ENCODE data around the gene STEAP4. TPM values are rescaled to one million over a fixed set of nuclear protein-coding genes. Genes with fewer than 3 reads are reported as not detected.
A peak's percentile ranks its signal among the peaks of the same experiment; 100 is the strongest.

The STEAP4 gene
- total and polyA plus RNA-seq, 12 donors, result 5.1 to 64.9 (median 13.2) TPM

GRCh38 chr7:88305044-88305443 is 1.6 kb downstream of the STEAP4 start:
- DNase-seq (no peak), ATAC-seq (no peak)
- peak overlapping the region in 7 of 10 donors; percentile 6 to 81 (median 69) for H3K27ac ChIP-seq
- no peaks in the 10 kb centered on the region for H3K36me3 ChIP-seq
- peaks cover 0 to 7% (median 0%) of the 10 kb centered on the region in 7 donors for H3K27me3 ChIP-seq
- H3K4me3 ChIP-seq, result peak overlapping the region in 9 of 10 donors; percentile 2 to 65 (median 54)
- H3K9me3 ChIP-seq, result no peaks in the 10 kb centered on the region
- peaks cover 0 to 52% (median 22%) of the 10 kb centered on the region in 9 donors for H3K4me1 ChIP-seq
- intact Hi-C loops (cut with DNase I), result loop anchor here in 1 of 10 donors (5.0 kb wide), 1 partner anchor 42 kb away; no protein-coding TSS in a partner anchor
- TF ChIP-seq CTCF (IDR thresholded peaks at IDR 0.05), result no peak
- 68 to 77% methylated on average over 3 of the region's 3 CpGs for WGBS, 2 donors

GRCh38 chr7:88302486-88302885 is 4.2 kb downstream of the STEAP4 start:
- no peaks in the 10 kb centered on the region for H3K36me3 ChIP-seq
- no peak for TF ChIP-seq CTCF (IDR thresholded peaks at IDR 0.05)
- H3K27ac ChIP-seq, result no peak overlapping the region
- peaks cover 0 to 46% (median 20%) of the 10 kb centered on the region in 9 donors for H3K4me1 ChIP-seq
- 54 to 56% methylated on average over 6 of the region's 6 CpGs for WGBS, 2 donors
- H3K4me3 ChIP-seq, result peak overlapping the region in 1 of 10 donors; percentile 20
- no peaks in the 10 kb centered on the region for H3K9me3 ChIP-seq
- DNase-seq (no peak), ATAC-seq (no peak)
- peaks cover 0 to 7% (median 0%) of the 10 kb centered on the region in 7 donors for H3K27me3 ChIP-seq
- intact Hi-C loops (cut with DNase I), result no loop called here

- H3K9me3 ChIP-seq, result no peaks in the 10 kb centered on the region
- H3K4me1 ChIP-seq, result peaks cover 0 to 40% (median 20%) of the 10 kb centered on the region in 9 donors
- peaks cover 0 to 7% (median 0%) of the 10 kb centered on the region in 7 donors for H3K27me3 ChIP-seq
- 78 to 83% methylated on average over 1 of the region's 1 CpG for WGBS, 2 donors
- peak overlapping the region in 1 of 10 donors; percentile 20 for H3K4me3 ChIP-seq
- no peaks in the 10 kb centered on the region for H3K36me3 ChIP-seq
- no peak for ATAC-seq
- no peak for TF ChIP-seq CTCF (IDR thresholded peaks at IDR 0.05)
- no peak for DNase-seq
- intact Hi-C loops (cut with DNase I), result no loop called here
- no peak overlapping the region for H3K27ac ChIP-seq
Observed at GRCh38 chr7:88301924-88302323, 4.8 kb downstream of the STEAP4 start.

- Histone ChIP-seq H3K27me3 (peaks cover 0 to under 1% (median 0%) of the 10 kb centered on the region in 7 donors), H3K9me3 (no peaks in the 10 kb centered on the region), H3K4me1 (peaks cover 0 to 33% (median 20%) of the 10 kb centered on the region in 9 donors), H3K27ac (peak overlapping the region in 2 of 10 donors; percentile 25 to 37), H3K4me3 (no peak overlapping the region), H3K36me3 (no peaks in the 10 kb centered on the region)
- 91% methylated on average over 1 of the region's 1 CpG for WGBS, 2 donors
- DNase-seq (no peak), ATAC-seq (no peak)
- intact Hi-C loops (cut with DNase I), result no loop called here
- no peak for TF ChIP-seq CTCF (IDR thresholded peaks at IDR 0.05)
Observed at GRCh38 chr7:88300401-88300945, 6.2 kb downstream of the STEAP4 start.

Data from heart right ventricle (tissue), 16 donors.